Globus pallidus (tissue), 1 donor: ENCODE data around the gene ZNF732.
"Not testable (repeated sequence)": the region's sequence is repeated elsewhere in the genome, so short reads cannot be mapped to it uniquely, and the experiment has no call there.

ENCODE experiments used
- DNase-seq: peaks from one replicate; pipeline ENCODE4 v3.0.0-alpha.2; 2015; ENCODE audit warnings: low spot score

Gene ZNF732

DNA sequence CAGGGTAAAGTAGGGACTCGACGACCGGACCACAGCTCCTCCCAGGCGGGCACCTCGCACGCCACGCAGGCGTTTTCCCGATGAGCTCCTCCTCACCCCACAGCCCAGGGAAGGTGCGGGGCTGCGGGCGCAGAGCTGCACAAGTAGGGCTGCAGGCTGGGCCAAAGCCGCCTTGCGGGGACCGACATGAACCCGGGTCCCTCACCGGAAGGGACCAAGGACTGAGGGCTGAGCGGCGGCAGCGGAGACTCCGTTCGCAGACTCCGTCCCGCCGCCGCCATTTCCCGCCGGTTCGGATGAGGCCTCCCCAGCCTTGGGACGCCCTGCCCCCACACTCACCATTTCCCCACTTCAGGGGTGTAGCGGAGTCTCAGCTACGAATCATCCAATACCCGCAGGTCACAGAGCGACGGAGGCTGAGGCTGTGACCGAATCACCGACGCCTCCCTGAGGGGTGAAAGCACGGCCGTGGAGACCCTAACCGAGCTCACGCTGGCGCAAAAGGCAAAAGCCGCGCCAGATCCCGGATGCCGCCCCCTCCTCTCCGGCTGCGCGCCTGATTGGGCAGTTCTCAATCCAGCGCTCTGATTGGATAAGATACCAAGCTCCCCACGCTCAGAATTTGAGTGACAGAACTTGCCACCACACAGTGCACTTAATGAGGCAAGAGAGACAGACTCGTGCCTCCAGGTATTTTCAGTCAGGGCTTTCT, at the start of gene ZNF732:
TSS of gene ZNF732 (minus strand) at position 506 of the 712 bp plus-strand sequence. CDS start at position 342, 164 bp downstream.
- DNase-seq: no peak

DNA sequence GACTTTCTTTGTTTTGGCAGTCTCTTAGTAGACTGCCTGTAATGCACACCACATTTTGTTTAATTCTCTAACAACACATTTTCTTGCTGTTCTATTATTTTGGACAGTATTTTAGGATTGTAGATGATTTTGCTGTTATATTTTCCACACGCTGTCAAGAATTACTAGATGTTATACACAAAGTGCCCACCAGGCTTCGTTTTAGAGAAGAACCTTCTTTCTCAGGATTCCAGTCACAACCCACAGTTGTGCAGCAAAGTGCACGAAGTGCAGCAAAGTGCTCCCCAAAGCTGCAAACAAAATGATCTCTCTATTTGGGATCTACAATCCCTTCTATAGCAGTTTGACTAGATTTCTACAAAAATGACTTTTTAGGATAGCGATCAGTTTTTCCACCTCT, 34.7 kb upstream of the ZNF732 start:
- DNase-seq: no peak

DNA sequence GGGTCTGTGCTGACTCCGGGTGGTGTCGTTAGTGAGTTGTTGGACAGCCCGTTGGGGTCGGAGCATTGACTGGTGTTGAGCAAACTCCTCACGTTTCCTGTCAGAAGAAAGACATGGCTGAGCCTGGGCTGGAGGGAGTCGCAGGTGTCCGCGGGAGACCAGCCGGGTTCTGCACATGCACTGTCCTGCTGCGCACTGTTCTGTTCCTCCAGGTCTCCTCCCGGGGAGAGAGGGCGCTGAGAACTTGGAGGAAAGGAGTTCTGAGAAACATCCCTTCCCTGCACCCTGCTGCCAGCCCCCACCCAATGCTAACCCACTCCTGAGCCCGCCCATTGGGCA, 33.5 kb upstream of the ZNF732 start:
- no peak for DNase-seq

DNA sequence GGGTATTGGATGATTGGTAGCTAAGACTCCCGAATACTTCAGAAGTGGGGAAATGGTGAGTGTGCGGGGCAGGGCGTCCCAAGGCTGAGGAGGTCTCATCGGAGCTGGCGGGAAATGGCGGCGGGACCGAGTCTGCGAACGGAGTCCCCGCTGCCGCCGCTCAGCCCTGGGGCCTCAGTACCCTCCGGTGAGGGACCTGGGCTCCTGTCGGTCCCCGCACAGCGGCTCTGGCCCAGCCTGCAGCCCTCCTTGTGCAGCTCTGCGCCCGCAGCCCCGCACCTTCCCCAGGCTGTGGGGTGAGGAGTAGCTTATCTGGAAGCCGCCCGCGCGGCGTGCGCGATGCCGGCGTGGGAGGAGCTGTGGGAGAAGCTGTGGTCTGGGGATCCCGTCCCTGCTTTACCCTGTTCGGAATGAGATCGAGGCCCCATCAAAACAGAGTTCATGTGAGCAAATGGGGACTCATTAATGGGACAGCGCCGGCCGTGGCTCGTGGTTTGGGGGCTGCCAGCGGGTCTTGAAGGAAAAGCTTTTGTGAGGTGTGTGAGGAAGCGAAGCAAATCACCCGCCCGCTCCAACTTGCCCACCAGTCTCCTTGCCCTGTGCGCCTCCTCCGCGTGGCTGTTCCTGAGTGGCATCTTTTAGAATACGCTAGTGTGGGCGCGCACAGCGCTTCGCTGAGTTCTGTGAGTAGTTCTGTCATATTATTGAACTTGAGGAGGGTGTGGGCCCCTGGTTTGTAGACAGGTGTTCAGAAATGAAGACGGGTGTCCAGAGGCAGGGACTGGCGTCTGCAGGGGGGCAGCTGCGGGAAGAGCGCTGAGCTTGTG, 32.9 kb upstream of the ZNF732 start:
- DNase-seq: no peak

- DNase-seq: peak; percentile 97
Observed at GRCh38 chr4:337143-337931, 32.1 kb upstream of the ZNF732 start, which contains the start of gene ZNF141. Gene ZNF141 (plus strand): TSS chr4:337814. CDS start chr4:337984, 170 bp downstream.

GRCh38 chr4:336893-337142, 31.5 kb upstream of the ZNF732 start:
- DNase-seq: no peak

GRCh38 chr4:336099-336892, 31.0 kb upstream of the ZNF732 start:
- no peak for DNase-seq

DNA sequence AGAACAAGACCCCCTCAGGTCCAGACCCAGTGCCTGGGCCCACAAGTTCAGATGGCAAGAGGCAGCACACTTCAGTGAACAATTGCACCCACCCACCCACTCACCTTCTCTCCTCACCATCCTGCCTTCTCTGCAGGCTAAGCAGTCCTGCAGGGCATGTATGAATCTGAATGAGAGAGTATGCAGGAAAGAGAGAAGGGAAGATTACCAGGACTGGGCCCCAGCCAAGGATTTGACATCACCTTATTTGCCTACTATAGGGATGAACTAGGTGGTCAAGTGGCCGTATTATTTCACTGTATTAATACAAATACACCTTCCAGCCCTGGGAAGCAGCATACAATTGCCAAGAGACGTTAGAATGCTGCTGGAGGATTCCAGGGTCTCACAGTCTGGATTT, 30.2 kb upstream of the ZNF732 start:
- no peak for DNase-seq

DNA sequence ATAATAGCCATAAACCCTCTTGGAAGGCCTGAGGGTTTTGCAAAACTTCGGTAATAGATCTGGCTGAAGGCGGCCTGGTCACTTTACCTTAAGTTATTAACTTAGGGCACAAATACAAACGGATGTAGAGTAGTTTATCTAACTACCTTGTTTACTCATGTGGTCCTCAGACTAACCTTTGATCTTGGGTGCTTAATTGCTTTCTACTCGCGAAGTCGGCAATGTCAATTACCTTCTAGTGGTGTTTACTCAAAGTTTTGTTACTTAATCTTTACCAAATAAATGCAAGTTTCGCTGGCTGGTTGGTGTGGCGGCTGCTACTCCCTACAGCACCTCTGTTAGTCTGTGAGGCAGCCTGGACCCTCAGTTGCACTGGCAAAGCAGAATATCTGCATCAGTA, 23.5 kb upstream of the ZNF732 start:
- no peak for DNase-seq

DNA sequence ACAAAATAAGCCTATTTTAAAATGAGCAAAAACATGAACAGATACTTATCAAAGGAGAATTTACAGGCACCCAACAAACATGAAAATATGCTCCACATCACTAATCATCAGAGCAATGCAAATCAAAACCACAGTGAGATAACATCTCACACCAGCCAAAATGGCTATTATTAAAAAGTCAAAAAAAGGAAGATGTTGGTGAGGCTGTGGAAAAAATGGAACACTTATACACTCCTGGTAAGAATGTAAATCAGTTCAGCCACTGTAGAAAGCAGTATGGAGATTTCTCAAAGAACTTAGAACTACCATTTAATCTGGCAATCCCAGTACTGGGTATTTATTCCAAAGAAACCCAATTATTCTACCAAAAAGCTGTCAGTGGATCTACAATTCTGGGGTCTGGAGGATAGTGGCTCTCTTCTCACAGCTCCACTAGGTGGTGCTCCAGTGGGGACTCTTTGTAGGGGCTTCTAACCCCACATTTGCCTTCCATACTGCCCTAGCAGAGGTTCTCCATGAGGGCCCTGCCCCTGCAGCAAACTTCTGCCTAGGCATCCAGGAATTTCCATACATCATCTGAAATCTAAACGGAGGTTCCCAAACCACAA, 9.1 kb upstream of the ZNF732 start:
- DNase-seq: no peak

DNA sequence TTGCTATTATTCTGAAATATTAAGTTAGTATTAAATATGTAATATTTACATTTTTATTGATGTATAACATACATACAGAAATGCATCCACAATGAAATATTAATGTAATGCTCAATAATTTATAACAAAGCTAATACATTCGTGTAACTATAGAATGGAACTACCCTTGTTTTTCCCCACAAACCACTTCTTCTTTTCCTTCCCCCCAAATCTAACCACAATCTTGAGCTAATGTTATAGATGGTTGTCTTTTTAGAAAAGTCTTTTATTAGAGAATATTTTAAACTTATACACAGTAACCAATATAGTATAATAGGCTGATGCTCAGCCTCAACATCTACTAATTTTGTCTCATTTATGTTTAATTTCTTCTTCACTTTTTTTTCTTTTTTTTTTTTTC, 4.5 kb upstream of the ZNF732 start:
- no peak for DNase-seq

GRCh38 chr4:306551-306961, 1.3 kb upstream of the ZNF732 start:
- no peak for DNase-seq

DNA sequence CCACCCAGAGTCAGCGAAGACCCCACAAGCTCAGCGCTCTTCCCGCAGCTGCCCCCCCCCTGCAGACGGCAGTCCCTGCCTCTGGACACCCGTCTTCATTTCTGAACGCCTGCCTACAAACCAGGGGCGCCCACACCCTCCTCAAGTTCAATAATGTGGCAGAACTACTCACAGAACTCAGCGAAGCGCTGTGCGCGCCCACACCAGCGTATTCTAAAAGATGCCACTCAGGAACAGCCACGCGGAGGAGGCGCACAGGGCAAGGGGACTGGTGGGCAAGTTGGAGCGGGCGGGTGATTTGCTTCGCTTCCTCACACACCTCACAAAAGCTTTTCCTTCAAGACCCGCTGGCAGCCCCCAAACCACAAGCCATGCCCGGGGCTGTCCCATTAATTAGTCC, 758 bp downstream of the ZNF732 start:
- not testable (repeated sequence) for DNase-seq

GRCh38 chr4:302381-302780, 2.9 kb downstream of the ZNF732 start:
- DNase-seq: no peak

- no peak for DNase-seq
Observed at GRCh38 chr4:294732-295131, 10.5 kb downstream of the ZNF732 start.

DNA sequence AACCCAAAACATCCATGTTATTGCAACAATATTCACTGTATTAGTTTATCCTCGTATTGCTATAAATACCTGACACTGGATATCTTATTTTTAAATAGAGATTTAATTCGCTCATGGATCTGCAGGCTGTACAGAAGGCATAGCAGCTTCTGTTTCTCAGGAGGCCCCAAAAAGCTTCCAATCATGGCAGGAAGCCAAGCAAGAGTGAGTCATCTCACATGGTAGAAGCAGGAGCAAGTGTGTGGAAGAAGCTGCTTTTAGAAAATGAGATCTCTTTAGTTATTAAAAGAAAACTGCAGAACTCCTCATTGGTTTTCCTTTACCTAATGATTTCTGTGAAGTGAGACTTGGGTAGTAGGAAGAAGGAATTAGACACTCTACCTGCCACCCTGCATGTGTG, 16.4 kb downstream of the ZNF732 start:
- no peak for DNase-seq

GRCh38 chr4:273309-274017, 31.8 kb downstream of the ZNF732 start:
- no peak for DNase-seq

GRCh38 chr4:271492-272103, 33.7 kb downstream of the ZNF732 start:
- DNase-seq: no peak

GRCh38 chr4:259240-259639, 46.0 kb downstream of the ZNF732 start:
- not testable (repeated sequence) for DNase-seq

DNA sequence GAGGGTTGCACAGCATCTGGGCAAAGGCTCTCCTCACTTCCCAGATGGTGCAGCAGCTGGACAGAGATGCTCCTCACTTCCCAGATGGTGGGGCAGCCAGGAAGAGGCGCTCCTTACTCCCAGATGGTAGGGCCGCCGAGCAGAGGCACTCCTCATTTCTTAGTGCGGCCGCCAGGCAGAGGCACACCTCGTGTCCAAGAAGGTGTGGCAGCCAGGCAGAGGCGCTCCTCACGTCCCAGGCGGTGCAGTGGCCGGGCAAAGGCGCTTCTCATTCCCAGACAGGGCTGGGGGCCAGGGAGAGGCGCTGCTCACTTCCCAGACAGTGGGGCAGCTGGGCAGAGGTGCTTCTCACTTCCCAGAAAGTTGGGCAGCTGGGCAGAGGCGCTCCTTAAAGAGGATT, 48.8 kb downstream of the ZNF732 start:
- no peak for DNase-seq
